ENCODE measurements around the gene WDR55. TPM values are rescaled to one million over a fixed set of nuclear protein-coding genes. Genes with fewer than 3 reads are reported as not detected.

The WDR55 gene
- total and polyA plus RNA-seq, 2 of the 13 experiments (the other 11 are each of a cell fraction or from before 2014, with no cell fraction given) = 17.7 to 18.2 TPM

- peak; percentile 49; the same call in 1 of the 2 replicates for TF ChIP-seq MEIS1 (CRISPR knock-in tag; IDR thresholded peaks at IDR 0.05; ENCODE audit: borderline replicate concordance)
- peak; percentile 56; the same call in 1 of the 2 replicates for TF ChIP-seq ZKSCAN5 (CRISPR knock-in tag; IDR thresholded peaks at IDR 0.05)
- TF ChIP-seq MAF1 (CRISPR knock-in tag; IDR thresholded peaks at IDR 0.05; ENCODE audit: borderline replicate concordance) = no peak
- no peak for TF ChIP-seq SP2 (CRISPR knock-in tag; IDR thresholded peaks at IDR 0.05)
- TF ChIP-seq ZNF101 (CRISPR knock-in tag; IDR thresholded peaks at IDR 0.05; ENCODE audit: borderline replicate concordance, low read depth) = no peak
- TF ChIP-seq RELA (CRISPR knock-in tag; IDR thresholded peaks at IDR 0.05) = no peak
- no peak for TF ChIP-seq ZNF891 (CRISPR knock-in tag; IDR thresholded peaks at IDR 0.05)
- TF ChIP-seq ZHX1 (CRISPR knock-in tag; IDR thresholded peaks at IDR 0.05; ENCODE audit: low read depth) = no peak
- TF ChIP-seq ZNF703 (CRISPR knock-in tag; IDR thresholded peaks at IDR 0.05; ENCODE audit: borderline replicate concordance) = no peak
- TF ChIP-seq ZNF704 (CRISPR knock-in tag; IDR thresholded peaks at IDR 0.05; ENCODE audit: borderline replicate concordance) = no peak
- TF ChIP-seq MAZ (IDR thresholded peaks at IDR 0.05; ENCODE audit: borderline replicate concordance, low read depth, low read length) = no peak
- TF ChIP-seq MAZ (CRISPR knock-in tag; IDR thresholded peaks at IDR 0.05; ENCODE audit: low read depth) = 0 out of 2 replicates have a peak, but pooled peaks have one; percentile 38
- 0 out of 4 replicates have a peak, but pooled peaks of 1 of the 2 experiments have one; percentile 17 for TF ChIP-seq ATF4 (CRISPR knock-in tag; IDR thresholded peaks at IDR 0.05)
- no peak for TF ChIP-seq NFRKB (IDR thresholded peaks at IDR 0.05)
- peak; percentile 51 for TF ChIP-seq HNF4A (CRISPR knock-in tag; IDR thresholded peaks at IDR 0.05)
- TF ChIP-seq BHLHE40 (IDR thresholded peaks at IDR 0.05; ENCODE audit: low read length) = no peak
- TF ChIP-seq TEAD3 (CRISPR knock-in tag; optimal IDR thresholded peaks at IDR 0.05; ENCODE audit: borderline replicate concordance) = peak; percentile 11
Observed at GRCh38 chr5:140633021-140633471, 31.7 kb upstream of the WDR55 start, which contains the start of gene CD14 (continued).

Data from HepG2 (cell line).